ENCODE results near the gene SPEM3.
A peak's percentile ranks its signal among the peaks of the same experiment; 100 is the strongest.

Gene SPEM3

GRCh38 chr17:7438656-7439460, 10.2 kb downstream of the SPEM3 start:
- TF ChIP-seq, protein P1, sequence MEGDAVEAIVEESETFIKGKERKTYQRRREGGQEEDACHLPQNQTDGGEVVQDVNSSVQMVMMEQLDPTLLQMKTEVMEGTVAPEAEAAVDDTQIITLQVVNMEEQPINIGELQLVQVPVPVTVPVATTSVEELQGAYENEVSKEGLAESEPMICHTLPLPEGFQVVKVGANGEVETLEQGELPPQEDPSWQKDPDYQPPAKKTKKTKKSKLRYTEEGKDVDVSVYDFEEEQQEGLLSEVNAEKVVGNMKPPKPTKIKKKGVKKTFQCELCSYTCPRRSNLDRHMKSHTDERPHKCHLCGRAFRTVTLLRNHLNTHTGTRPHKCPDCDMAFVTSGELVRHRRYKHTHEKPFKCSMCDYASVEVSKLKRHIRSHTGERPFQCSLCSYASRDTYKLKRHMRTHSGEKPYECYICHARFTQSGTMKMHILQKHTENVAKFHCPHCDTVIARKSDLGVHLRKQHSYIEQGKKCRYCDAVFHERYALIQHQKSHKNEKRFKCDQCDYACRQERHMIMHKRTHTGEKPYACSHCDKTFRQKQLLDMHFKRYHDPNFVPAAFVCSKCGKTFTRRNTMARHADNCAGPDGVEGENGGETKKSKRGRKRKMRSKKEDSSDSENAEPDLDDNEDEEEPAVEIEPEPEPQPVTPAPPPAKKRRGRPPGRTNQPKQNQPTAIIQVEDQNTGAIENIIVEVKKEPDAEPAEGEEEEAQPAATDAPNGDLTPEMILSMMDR (IDR thresholded peaks at IDR 0.05), result no peak
- no peak overlapping the region for H3K27ac ChIP-seq
- no peak for DNase-seq (ENCODE audit: low spot score)
- H3K4me3 ChIP-seq, result peak overlapping the region; percentile 74

DNA sequence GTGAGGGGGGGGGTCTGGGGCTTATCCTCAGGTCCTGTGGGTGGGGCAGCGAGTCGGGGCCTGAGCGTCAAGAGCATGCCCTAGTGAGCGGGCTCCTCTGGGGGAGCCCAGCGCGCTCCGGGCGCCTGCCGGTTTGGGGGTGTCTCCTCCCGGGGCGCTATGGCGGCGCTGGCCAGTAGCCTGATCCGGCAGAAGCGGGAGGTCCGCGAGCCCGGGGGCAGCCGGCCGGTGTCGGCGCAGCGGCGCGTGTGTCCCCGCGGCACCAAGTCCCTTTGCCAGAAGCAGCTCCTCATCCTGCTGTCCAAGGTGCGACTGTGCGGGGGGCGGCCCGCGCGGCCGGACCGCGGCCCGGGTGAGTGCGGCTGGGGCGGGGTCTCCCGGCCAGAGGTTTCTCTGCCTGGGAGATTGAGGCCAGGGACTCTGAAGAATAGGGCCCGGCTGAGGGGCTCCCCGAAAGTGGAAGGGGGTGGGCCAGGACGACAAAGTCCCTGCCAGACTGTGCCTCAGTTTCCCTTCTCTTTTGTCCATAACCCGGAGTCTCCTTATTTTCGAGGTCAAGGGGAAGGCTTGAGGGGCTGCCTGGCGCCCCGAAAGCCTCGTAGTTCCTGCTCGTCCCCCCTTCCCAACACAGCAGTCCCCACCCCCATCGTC, 10.9 kb downstream of the SPEM3 start, which contains the start of gene FGF11:
Gene FGF11 (plus strand): TSS at position 51 of the 651 bp plus-strand sequence. CDS start 109 bp downstream, at position 160.
- DNase-seq (ENCODE audit: low spot score), result no peak
- Histone ChIP-seq H3K27ac (peak within 1 kb of the TSS in 1 of 2 donors; percentile 86), H3K4me3 (peak within 1 kb of the TSS; percentile 74)
- TF ChIP-seq, protein P1 (IDR thresholded peaks at IDR 0.05), result no peak

GRCh38 chr17:7440113-7440833, 11.6 kb downstream of the SPEM3 start:
- no peak for DNase-seq (ENCODE audit: low spot score)
- Histone ChIP-seq H3K27ac (peak overlapping the region in 1 of 2 donors; percentile 0), H3K4me3 (peak overlapping the region; percentile 61)
- TF ChIP-seq, protein P1 (IDR thresholded peaks at IDR 0.05), result no peak

DNA sequence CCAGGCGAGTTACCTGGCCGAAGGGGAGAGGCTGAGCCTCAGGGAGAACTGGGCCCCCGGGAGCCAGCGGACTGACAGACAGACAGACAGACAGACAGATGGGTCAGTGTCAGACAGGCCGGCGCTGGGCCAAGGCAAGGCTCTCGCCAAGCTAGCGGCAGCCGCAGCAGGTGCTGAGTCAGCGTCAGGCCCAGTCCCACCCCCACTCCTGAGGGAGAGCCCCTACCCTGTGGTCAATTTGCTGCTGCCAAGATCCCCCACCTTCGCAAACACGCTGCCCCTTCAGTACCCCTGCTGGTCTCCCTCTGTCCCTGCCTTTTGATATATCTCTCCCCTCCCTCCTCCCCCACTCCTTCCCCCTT, 12.2 kb downstream of the SPEM3 start:
- Histone ChIP-seq H3K4me3 (peak overlapping the region; percentile 61), H3K27ac (peak overlapping the region in 1 of 2 donors; percentile 0)
- TF ChIP-seq, protein P1 (IDR thresholded peaks at IDR 0.05), result no peak
- no peak for DNase-seq (ENCODE audit: low spot score)

DNA sequence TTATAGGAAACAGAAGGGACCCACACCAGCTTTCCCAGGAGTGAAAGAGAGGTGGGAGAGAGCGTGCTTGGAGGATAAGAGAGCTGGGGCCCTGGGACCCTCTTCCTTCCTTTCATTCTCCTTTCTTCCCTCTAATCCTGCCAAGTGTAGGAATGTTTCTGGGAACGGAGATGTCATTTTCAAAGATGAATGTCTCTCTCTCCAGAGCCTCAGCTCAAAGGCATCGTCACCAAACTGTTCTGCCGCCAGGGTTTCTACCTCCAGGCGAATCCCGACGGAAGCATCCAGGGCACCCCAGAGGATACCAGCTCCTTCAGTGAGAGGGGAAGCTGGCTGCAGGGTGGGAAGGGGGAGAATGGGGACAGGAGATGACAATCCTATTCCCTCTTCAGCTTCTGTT, 12.6 kb downstream of the SPEM3 start:
- no peak for DNase-seq (ENCODE audit: low spot score)
- TF ChIP-seq, protein P1 (IDR thresholded peaks at IDR 0.05), result no peak
- Histone ChIP-seq H3K4me3 (no peak overlapping the region), H3K27ac (no peak overlapping the region)

- DNase-seq (ENCODE audit: low spot score), result no peak
- Histone ChIP-seq H3K27ac (no peak overlapping the region), H3K4me3 (no peak overlapping the region)
- TF ChIP-seq, protein P1 (IDR thresholded peaks at IDR 0.05), result no peak
Observed at GRCh38 chr17:7442142-7442541, 13.5 kb downstream of the SPEM3 start.

All from coronary artery (tissue), 2 donors.